Esophagus muscularis mucosa (tissue), 4 donors: Measurements from ENCODE around the gene TRIM24. TPM values are rescaled to one million over a fixed set of nuclear protein-coding genes. Genes with fewer than 3 reads are reported as not detected.

Experiments
- DNase-seq: peaks from one replicate; pipeline ENCODE4 v3.0.0-alpha.2; 2017; ENCODE audit errors: extremely low spot score
- H3K27ac ChIP-seq, 4 donors: fragments of 200-600 bp; sonication (generic); replicated peaks in 1 of 4; 1 replicate in 3 of 4; 2 replicates in 1 of 4; pipeline ENCODE4 v1.5.1; 2016 to 2019; ENCODE audit warnings: mild to moderate bottlenecking in 1 of 4
- H3K27me3 ChIP-seq, 4 donors: fragments of 200-600 bp; sonication (generic); one replicate each; pipeline versions ENCODE4 v1.5.1 to v1.6.0; 2016 to 2019
- H3K36me3 ChIP-seq, 4 donors: fragments of 200-600 bp; sonication (generic); one replicate each; pipeline ENCODE4 v1.5.1; 2016 to 2019
- H3K4me1 ChIP-seq, 4 donors: fragments of 200-600 bp; sonication (generic); one replicate each; pipeline ENCODE4 v1.5.1; 2016 to 2019
- H3K4me3 ChIP-seq, 4 donors: fragments of 200-600 bp; sonication (generic); 1 replicate in 2 of 4; 2 replicates in 2 of 4; pipeline ENCODE4 v1.5.1; 2016 to 2019; ENCODE audit warnings: mild to moderate bottlenecking in 4 of 4, moderate library complexity in 1 of 4
- H3K9me3 ChIP-seq, 4 donors: fragments of 200-600 bp; sonication (generic); 1 replicate in 3 of 4; 2 replicates in 1 of 4; pipeline ENCODE4 v1.5.1; 2016 to 2019
- EP300 ChIP-seq: sonication (generic); formaldehyde crosslinking; IDR thresholded peaks from one replicate; pipeline ENCODE4 v1.6.1; 2017; ENCODE audit warnings: antibody characterized with exemption
- POLR2A ChIP-seq: fragments of 450-650 bp; IDR thresholded peaks from one replicate; pipeline ENCODE4 v1.6.1; 2017; ENCODE audit warnings: antibody characterized with exemption, moderate library complexity, mild to moderate bottlenecking, low read depth
- POLR2AphosphoS5 ChIP-seq, 2 donors: sonication (generic); formaldehyde crosslinking; IDR thresholded peaks; one replicate each; pipeline ENCODE4 v1.6.1; 2017; ENCODE audit warnings: antibody characterized with exemption in 2 of 2
- WGBS: methylation state at CpG from one replicate; pipeline ENCODE4 v1.1.5; 2018; 5-methylcytosine and 5-hydroxymethylcytosine counted together
- intact Hi-C: fragments of 100-400 bp; cut with DNase I; formaldehyde crosslinking; loops from one replicate; pipeline ENCODE4 v1.15.1; 2023
- total RNA-seq, 4 donors: library from RNA; depleted of rRNA; stranded (reverse); fragments of >200 nt; gene quantifications; one replicate each; pipeline versions ENCODE4 v1.1.0 to v1.2.1, GENCODE V29; 2016
- TF ChIP-seq, protein P1 (sequence below), 3 experiments: fragments of 200-600 bp in 2 of 3; fragments of 450-650 bp in 1 of 3; sonication (generic) in 2 of 3; IDR thresholded peaks; one replicate each; pipeline ENCODE4 v1.5.1; 2017 to 2019; ENCODE audit warnings: antibody characterized with exemption in 3 of 3, mild to moderate bottlenecking in 2 of 3, moderate library complexity in 1 of 3

The TRIM24 gene
- total RNA-seq, 4 donors from 2014 or later = 8.7 to 15.6 (median 13.1) TPM

- H3K9me3 ChIP-seq = no peaks in the 10 kb centered on the region
- peaks cover 0 to 7% (median 3%) of the 10 kb centered on the region in 4 donors for H3K36me3 ChIP-seq
- DNase-seq = no peak
- no peak overlapping the region for H3K27ac ChIP-seq
- H3K4me1 ChIP-seq = no peaks in the 10 kb centered on the region
- no peak overlapping the region for H3K4me3 ChIP-seq
- no peak for TF ChIP-seq POLR2A
- TF ChIP-seq EP300 = no peak
- no peak for TF ChIP-seq POLR2AphosphoS5 (IDR thresholded peaks at IDR 0.05)
- TF ChIP-seq, protein P1, sequence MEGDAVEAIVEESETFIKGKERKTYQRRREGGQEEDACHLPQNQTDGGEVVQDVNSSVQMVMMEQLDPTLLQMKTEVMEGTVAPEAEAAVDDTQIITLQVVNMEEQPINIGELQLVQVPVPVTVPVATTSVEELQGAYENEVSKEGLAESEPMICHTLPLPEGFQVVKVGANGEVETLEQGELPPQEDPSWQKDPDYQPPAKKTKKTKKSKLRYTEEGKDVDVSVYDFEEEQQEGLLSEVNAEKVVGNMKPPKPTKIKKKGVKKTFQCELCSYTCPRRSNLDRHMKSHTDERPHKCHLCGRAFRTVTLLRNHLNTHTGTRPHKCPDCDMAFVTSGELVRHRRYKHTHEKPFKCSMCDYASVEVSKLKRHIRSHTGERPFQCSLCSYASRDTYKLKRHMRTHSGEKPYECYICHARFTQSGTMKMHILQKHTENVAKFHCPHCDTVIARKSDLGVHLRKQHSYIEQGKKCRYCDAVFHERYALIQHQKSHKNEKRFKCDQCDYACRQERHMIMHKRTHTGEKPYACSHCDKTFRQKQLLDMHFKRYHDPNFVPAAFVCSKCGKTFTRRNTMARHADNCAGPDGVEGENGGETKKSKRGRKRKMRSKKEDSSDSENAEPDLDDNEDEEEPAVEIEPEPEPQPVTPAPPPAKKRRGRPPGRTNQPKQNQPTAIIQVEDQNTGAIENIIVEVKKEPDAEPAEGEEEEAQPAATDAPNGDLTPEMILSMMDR (IDR thresholded peaks at IDR 0.05) = no peak
- intact Hi-C loops = no loop called here
- no peaks in the 10 kb centered on the region for H3K27me3 ChIP-seq
- WGBS = 89% methylated on average over 1 of the region's 1 CpG
Measured at GRCh38 chr7:138500892-138501291, 40.8 kb downstream of the TRIM24 start.

- no peak overlapping the region for H3K4me3 ChIP-seq
- 85% methylated on average over 4 of the region's 4 CpGs for WGBS
- H3K9me3 ChIP-seq = no peaks in the 10 kb centered on the region
- intact Hi-C loops = no loop called here
- TF ChIP-seq EP300 = no peak
- no peak for TF ChIP-seq POLR2A
- no peak for TF ChIP-seq POLR2AphosphoS5 (IDR thresholded peaks at IDR 0.05)
- TF ChIP-seq, protein P1 (IDR thresholded peaks at IDR 0.05) = no peak
- H3K27ac ChIP-seq = no peak overlapping the region
- DNase-seq = no peak
- peaks cover 0 to 7% (median 3%) of the 10 kb centered on the region in 4 donors for H3K36me3 ChIP-seq
- no peaks in the 10 kb centered on the region for H3K27me3 ChIP-seq
- no peaks in the 10 kb centered on the region for H3K4me1 ChIP-seq
Measured at GRCh38 chr7:138502023-138502767, 42.1 kb downstream of the TRIM24 start.

DNA sequence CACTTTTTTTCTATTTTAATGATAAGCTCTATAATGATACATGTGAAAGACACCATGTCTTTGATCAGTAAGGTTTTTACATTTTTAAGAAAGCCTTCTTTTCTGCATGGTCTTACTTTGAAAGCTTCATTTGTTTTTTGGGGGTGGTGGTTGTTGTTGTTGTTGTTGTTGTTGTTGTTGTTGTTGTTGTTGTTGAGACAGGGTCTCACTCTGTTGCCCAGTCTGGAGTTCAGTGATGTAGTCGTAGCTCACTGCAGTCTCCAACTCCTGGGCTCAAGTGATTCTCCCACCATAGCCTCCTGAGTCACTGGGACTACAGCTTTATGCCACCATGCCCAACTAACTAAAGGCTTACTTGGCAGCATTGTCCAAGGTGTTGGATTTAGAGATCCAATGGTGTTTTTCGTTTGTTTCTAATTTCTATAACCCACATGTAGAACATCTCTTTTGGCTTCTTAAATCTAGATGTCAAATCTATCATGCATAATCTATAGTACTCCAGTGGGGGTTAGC is 45.4 kb downstream of the TRIM24 start:
- Histone ChIP-seq H3K36me3 (peaks cover 0 to 11% (median 3%) of the 10 kb centered on the region in 4 donors), H3K9me3 (no peaks in the 10 kb centered on the region), H3K27me3 (no peaks in the 10 kb centered on the region), H3K27ac (no peak overlapping the region), H3K4me3 (no peak overlapping the region), H3K4me1 (no peaks in the 10 kb centered on the region)
- intact Hi-C loops = no loop called here
- WGBS = 100% methylated on average over 2 of the region's 2 CpGs
- DNase-seq = no peak
- TF ChIP-seq EP300 (no peak), POLR2AphosphoS5 (IDR thresholded peaks at IDR 0.05) (no peak), POLR2A (no peak)
- TF ChIP-seq, protein P1 (IDR thresholded peaks at IDR 0.05) = no peak

- no peaks in the 10 kb centered on the region for H3K9me3 ChIP-seq
- intact Hi-C loops = no loop called here
- no peak overlapping the region for H3K27ac ChIP-seq
- 44% methylated on average over 1 of the region's 1 CpG for WGBS
- H3K36me3 ChIP-seq = peaks cover 0 to 16% (median 7%) of the 10 kb centered on the region in 4 donors
- H3K27me3 ChIP-seq = no peaks in the 10 kb centered on the region
- no peak for TF ChIP-seq POLR2A
- TF ChIP-seq, protein P1 (IDR thresholded peaks at IDR 0.05) = no peak
- TF ChIP-seq EP300 = no peak
- no peak for TF ChIP-seq POLR2AphosphoS5 (IDR thresholded peaks at IDR 0.05)
- H3K4me3 ChIP-seq = no peak overlapping the region
- no peak for DNase-seq
- H3K4me1 ChIP-seq = no peaks in the 10 kb centered on the region
Measured at GRCh38 chr7:138506764-138507163, 46.7 kb downstream of the TRIM24 start.
